Left lung (tissue), 10 donors: Measurements from ENCODE around the gene SSBP4. TPM values are rescaled to one million over a fixed set of nuclear protein-coding genes. Genes with fewer than 3 reads are reported as not detected.
A peak's percentile ranks its signal among the peaks of the same experiment; 100 is the strongest.

Source experiments
- ATAC-seq: fragments of 200-7000 bp; cut with Tn5 transposase; one replicate; pipeline ENCODE4 v1.9.1; 2020; ENCODE audit warnings: moderate library complexity
- DNase-seq, 4 donors: peaks; one replicate each; pipeline ENCODE4 v3.0.0-alpha.2; 2013 to 2020
- H3K27ac ChIP-seq, 2 donors: fragments of 200-600 bp; sonication (generic) in 1 of 2; one replicate each; pipeline versions ENCODE4 v1.5.0 to v1.8.0; 2020 to 2021
- H3K27me3 ChIP-seq, 2 donors: fragments of 200-600 bp; sonication (generic) in 1 of 2; one replicate each; pipeline versions ENCODE4 v1.5.0 to v1.8.0; 2020 to 2021
- H3K36me3 ChIP-seq, 2 donors: fragments of 200-600 bp; sonication (generic) in 1 of 2; one replicate each; pipeline versions ENCODE4 v1.5.0 to v1.8.0; 2020 to 2021
- H3K4me1 ChIP-seq, 2 donors: fragments of 200-600 bp; one replicate each; pipeline ENCODE4 v1.8.0; 2021
- H3K4me3 ChIP-seq, 2 donors: fragments of 200-600 bp; sonication (generic) in 1 of 2; one replicate each; pipeline versions ENCODE4 v1.5.0 to v1.8.0; 2020 to 2021; ENCODE audit warnings: mild to moderate bottlenecking in 1 of 2
- H3K9me3 ChIP-seq, 2 donors: fragments of 200-600 bp; sonication (generic) in 1 of 2; one replicate each; pipeline versions ENCODE4 v1.5.0 to v1.8.0; 2020 to 2021
- intact Hi-C, 2 donors: fragments of 100-400 bp; cut with DNase I; formaldehyde crosslinking; loops; one replicate each; pipeline versions ENCODE4 v1.11.2 to v1.14.2; 2022
- polyA plus RNA-seq, 6 donors: library from polyadenylated mRNA; unstranded; fragments of 120-200 nt; gene quantifications; one replicate each; pipeline ENCODE4 v1.2.1, GENCODE V29; 2013; ENCODE audit not compliant: insufficient read length in 6 of 6
- total RNA-seq, 2 donors: library from RNA; stranded (reverse); fragmentation: NEBNext Ultra II Directional; extraction: Animal tissue kit (Norgen Biotek cat#: 25700); gene quantifications; one replicate each; pipeline ENCODE4 v1.2.1, GENCODE V29; 2021
- TF ChIP-seq, protein P1 (sequence below), 2 donors: fragments of 200-600 bp; sonication (generic) in 1 of 2; IDR thresholded peaks; one replicate each; pipeline versions ENCODE4 v1.5.0 to v1.8.0; 2021; ENCODE audit warnings: antibody characterized with exemption in 2 of 2
- donor health status: DM: no; HTN: yes; CAD: no.
- donor health status: DM: no; HTN: no; CAD: no.

SSBP4 gene
- total and polyA plus RNA-seq, 8 donors: 49.8 to 99.8 (median 74.5) TPM

DNA sequence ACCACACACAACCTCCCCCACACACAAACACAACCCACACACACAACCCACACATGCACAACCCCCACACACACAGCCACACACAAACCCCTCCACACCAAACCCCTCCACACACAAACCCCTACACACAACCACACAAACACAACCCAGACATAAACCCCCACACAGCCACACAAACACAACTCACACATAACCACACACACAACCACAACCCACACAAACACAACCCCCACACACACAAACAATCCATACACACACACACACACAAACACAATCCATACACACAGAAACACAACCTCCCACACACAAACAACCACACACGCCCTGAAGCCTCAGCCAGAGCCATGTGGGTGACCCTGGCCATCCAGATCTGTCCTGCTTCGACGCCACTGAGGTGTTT is 48.8 kb downstream of the SSBP4 start:
- H3K9me3 ChIP-seq: no peaks in the 10 kb centered on the region
- no peak overlapping the region for H3K4me3 ChIP-seq
- peaks cover 15 to 60% of the 10 kb centered on the region in 2 donors for H3K4me1 ChIP-seq
- no peak for ATAC-seq
- DNase-seq: peak in 1 of 4 donors; percentile 37
- peaks cover 0 to 64% of the 10 kb centered on the region in 2 donors for H3K36me3 ChIP-seq
- intact Hi-C loops: loop anchor here in 1 of 2 donors (10.0 kb wide), 1 partner anchor 97 kb away; no protein-coding TSS in a partner anchor
- H3K27me3 ChIP-seq: no peaks in the 10 kb centered on the region
- TF ChIP-seq, protein P1, sequence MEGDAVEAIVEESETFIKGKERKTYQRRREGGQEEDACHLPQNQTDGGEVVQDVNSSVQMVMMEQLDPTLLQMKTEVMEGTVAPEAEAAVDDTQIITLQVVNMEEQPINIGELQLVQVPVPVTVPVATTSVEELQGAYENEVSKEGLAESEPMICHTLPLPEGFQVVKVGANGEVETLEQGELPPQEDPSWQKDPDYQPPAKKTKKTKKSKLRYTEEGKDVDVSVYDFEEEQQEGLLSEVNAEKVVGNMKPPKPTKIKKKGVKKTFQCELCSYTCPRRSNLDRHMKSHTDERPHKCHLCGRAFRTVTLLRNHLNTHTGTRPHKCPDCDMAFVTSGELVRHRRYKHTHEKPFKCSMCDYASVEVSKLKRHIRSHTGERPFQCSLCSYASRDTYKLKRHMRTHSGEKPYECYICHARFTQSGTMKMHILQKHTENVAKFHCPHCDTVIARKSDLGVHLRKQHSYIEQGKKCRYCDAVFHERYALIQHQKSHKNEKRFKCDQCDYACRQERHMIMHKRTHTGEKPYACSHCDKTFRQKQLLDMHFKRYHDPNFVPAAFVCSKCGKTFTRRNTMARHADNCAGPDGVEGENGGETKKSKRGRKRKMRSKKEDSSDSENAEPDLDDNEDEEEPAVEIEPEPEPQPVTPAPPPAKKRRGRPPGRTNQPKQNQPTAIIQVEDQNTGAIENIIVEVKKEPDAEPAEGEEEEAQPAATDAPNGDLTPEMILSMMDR (IDR thresholded peaks at IDR 0.05): no peak
- no peak overlapping the region for H3K27ac ChIP-seq

DNA sequence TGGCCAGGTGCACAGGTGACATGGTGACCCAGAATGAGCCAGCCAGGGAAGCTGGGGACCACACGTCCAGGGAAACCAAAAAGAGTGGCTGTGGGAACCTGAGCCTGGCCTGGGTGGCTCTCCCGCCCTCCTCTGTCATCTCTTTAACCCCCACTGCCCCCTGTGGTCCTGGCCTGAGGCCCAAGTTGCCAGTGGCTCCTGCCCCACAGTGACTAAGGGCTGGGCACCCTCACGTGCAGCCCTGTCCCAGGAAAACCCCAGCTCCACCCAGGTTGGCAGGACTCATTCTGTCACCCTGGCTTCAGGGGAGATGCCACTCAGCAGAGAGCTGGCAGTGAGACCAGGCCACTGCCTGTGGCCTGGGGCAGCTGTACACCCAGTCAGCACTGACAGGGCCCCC is 49.3 kb downstream of the SSBP4 start:
- TF ChIP-seq, protein P1 (IDR thresholded peaks at IDR 0.05): no peak
- no peak for ATAC-seq
- Histone ChIP-seq H3K4me3 (no peak overlapping the region), H3K9me3 (no peaks in the 10 kb centered on the region), H3K4me1 (peaks cover 15 to 64% of the 10 kb centered on the region in 2 donors), H3K27ac (no peak overlapping the region), H3K27me3 (no peaks in the 10 kb centered on the region), H3K36me3 (peaks cover 0 to 63% of the 10 kb centered on the region in 2 donors)
- peak in 1 of 4 donors; percentile 39 for DNase-seq
- intact Hi-C loops: loop anchor here in 1 of 2 donors (10.0 kb wide), 1 partner anchor 96 kb away; no protein-coding TSS in a partner anchor

DNA sequence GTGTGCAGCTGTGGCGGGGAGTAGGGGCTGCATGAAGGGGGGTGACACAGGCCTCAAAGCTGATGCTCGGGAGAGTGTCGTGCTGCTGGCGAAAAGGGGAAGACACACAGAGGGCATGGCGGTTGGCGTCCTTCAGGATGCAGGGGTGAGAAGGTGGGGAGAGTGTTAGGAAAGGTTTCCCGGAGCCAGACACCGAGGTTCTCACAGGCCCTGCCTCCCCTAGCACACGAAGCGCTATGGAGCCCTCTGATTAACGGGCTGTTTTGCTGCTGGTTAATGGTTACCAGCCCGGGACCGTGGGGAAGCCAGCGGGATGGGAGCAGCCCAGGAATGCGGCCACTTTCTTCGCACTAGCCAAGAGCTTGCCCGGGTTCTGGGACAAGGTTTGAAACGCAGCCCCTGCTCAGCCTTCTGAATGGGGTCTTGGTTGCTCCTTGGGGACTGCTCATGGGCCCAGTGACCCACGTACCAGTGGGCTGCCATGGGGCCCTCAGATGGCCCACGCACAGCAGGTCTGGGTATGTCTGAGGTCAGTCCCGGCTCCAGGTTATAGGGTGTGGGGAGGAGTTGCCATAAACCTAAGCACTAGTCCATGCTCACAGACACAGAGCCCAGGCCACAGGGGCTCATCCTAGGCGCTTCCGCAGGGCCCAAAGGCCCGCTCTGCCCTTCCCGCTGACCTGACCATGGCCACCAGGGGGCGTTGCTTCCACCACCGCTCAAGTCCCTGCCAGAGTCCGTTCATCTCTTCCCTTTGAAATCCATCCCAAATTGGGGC is 50.1 kb downstream of the SSBP4 start:
- Histone ChIP-seq H3K4me1 (peaks cover 15 to 65% of the 10 kb centered on the region in 2 donors), H3K27ac (no peak overlapping the region), H3K36me3 (peaks cover 0 to 56% of the 10 kb centered on the region in 2 donors), H3K27me3 (no peaks in the 10 kb centered on the region), H3K9me3 (no peaks in the 10 kb centered on the region), H3K4me3 (no peak overlapping the region)
- ATAC-seq: peak; percentile 55
- TF ChIP-seq, protein P1 (IDR thresholded peaks at IDR 0.05): peak; percentile 65 to 86
- intact Hi-C loops: loop anchor here in 1 of 2 donors (10.0 kb wide), 1 partner anchor 96 kb away; no protein-coding TSS in a partner anchor
- peak in 3 of 4 donors; percentile 55 to 92 (median 69) for DNase-seq

DNA sequence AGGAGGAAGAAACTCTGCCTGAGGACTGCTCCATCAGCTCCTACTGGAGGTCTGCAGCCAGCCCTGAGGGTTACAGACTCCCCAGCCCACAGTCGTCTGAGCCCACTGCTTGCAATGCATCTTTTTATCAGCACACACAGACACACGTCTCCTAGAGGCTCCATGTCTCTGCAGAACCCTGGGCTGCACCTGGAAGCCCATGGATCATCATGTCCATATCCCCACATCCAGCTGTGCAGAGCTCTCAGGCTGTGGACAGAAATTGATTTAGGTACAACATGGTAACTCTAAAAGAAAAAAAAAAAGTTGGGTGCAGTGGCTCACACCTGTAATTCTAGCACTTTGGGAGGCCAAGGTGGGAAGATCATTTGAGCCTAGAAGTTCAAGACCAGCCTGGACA is 51.6 kb downstream of the SSBP4 start:
- no peak for DNase-seq
- H3K9me3 ChIP-seq: no peaks in the 10 kb centered on the region
- peak overlapping the region in 1 of 2 donors; percentile 55 for H3K27ac ChIP-seq
- peaks cover 0 to 40% of the 10 kb centered on the region in 2 donors for H3K36me3 ChIP-seq
- ATAC-seq: no peak
- peaks cover under 1 to 65% of the 10 kb centered on the region in 2 donors for H3K4me1 ChIP-seq
- H3K4me3 ChIP-seq: no peak overlapping the region
- TF ChIP-seq, protein P1 (IDR thresholded peaks at IDR 0.05): no peak
- no peaks in the 10 kb centered on the region for H3K27me3 ChIP-seq
- intact Hi-C loops: no loop called here

DNA sequence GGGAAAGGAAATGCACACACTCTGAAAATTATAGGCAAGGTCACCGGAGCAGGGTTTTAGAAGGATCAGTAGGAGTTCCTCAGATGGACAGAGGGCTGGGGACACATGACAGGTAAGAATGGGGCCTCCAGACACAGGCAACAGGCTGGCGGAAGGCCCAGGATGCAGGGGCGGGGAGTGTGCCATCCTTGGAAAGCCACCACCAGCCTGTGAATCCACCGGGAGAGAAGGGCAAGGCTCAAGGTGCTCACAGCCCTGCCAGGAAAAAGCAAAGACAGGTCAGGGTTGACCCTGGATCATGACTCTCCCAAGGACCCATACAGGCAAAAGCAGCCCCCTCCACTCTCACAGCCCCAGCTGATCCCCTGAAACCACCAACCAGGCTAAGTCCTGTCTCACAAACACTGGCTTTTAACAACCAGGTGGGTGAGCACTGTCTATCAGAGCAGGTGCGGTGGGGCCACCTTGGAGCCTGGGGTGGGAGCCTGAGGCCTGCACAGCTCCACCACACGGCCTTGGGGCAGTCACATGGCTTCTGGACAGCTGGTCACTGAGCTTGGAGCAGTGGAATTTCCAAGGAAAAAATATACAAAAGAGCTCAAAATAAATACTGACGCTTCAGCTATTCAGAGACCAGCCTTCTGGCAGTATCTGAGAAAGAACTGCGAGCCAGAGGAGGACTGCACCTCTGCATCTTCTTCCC is 54.0 kb downstream of the SSBP4 start:
- Histone ChIP-seq H3K9me3 (no peaks in the 10 kb centered on the region), H3K36me3 (peaks cover 0 to 40% of the 10 kb centered on the region in 2 donors), H3K27me3 (no peaks in the 10 kb centered on the region), H3K4me3 (no peak overlapping the region), H3K27ac (peak overlapping the region in 1 of 2 donors; percentile 95), H3K4me1 (peaks cover under 1 to 79% of the 10 kb centered on the region in 2 donors)
- TF ChIP-seq, protein P1 (IDR thresholded peaks at IDR 0.05): no peak
- ATAC-seq (no peak), DNase-seq (peak in 1 of 4 donors; percentile 53)
- intact Hi-C loops: no loop called here
